OCI-LY3 (cell line): ENCODE measurements around the gene MACROD2.

Source experiments
- CTCF ChIP-seq: fragments of 200-600, 300-600 bp; sonication (generic); IDR thresholded peaks from 2 replicates; pipeline ENCODE4 v1.5.1; 2014; ENCODE audit warnings: antibody characterized with exemption, low read length, low read depth
- EZH2phosphoT487 ChIP-seq: fragments of 200-600 bp; shearing (Covaris generic); IDR thresholded peaks from 2 replicates; pipeline ENCODE4 v1.6.1; 2018; ENCODE audit warnings: antibody characterized with exemption, mixed run types, low read depth

GRCh38 chr20:14189794-14190402 lies 194.6 kb downstream of the MACROD2 start:
- TF ChIP-seq CTCF (peak; percentile 85), EZH2phosphoT487 (no peak)
